HG03342 (cell line): Measurements from ENCODE around the gene RIMKLB.
"Not testable (repeated sequence)": the region's sequence is repeated elsewhere in the genome, so short reads cannot be mapped to it uniquely, and the experiment has no call there.

Experiments used
- ATAC-seq: cut with Tn5 transposase; IDR thresholded peaks from one replicate; pipeline ENCODE4 v1.9.1; 2021; ENCODE audit warnings: mild to moderate bottlenecking, moderate library complexity; ENCODE audit not compliant: unreplicated experiment

The RIMKLB gene

DNA sequence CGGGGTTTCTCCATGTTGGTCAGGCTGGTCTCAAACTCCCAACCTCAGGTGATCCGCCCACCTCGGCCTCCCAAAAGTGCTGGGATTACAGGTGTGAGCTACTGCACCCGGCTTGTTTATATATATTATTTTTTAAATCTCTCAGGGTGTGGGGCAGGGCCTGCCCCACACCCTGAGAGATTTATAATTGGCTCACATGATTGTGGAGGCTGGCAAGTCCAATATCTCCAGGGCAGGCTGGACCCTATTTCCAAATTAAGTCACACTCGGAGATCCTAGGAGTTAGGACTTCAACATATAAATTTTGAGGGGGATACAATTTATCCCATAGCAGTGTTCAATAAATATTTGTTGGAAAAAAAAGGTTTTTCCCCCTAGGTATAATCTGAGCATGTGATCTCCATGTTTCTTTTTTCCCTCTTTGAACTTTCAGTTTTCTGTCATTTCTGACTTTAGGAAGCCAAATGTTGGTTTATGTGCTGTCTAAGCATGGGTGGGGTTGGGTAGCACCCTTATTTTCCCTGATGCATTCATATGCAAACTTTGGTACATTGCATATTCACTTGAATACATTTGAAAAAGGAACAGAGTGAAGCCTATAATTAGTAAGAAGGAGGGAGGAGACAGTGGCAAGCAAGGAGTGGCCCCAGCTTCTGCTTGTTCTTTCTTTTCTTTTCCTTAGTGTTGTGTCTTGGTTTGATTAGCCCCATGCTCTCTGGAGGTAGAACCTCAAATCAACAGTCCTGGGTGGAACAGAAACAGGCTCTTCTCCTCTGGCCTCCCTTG, 116.0 kb downstream of the RIMKLB start:
- ATAC-seq: no peak

DNA sequence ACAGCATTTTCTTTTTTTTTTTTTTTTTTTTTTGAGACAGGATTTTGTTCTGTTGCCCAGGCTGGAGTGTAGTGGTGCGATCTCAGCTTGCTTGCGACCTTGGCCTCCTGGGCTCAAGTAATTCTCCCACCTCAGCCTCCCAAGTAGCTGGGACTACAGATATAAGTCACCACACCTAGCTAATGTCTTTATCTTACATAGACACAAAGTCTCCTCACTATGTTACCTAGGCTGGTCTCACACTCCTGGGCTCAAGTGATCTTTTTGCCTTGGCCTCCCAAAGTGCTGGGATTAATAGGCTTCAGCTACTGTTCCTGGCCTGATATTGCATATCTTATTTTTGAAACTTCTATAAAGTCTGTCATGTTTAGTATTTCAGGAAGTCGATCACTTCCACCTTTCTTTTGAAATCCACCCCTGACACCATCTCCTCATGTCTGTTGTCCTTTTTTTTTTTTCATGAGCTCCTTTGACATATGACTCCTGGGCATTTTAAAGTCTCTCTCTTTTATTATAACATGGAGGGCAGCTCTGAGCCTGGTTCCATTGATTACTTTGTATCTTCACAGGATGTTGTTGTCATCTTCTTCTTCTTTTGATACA, 118.8 kb downstream of the RIMKLB start:
- no peak for ATAC-seq

DNA sequence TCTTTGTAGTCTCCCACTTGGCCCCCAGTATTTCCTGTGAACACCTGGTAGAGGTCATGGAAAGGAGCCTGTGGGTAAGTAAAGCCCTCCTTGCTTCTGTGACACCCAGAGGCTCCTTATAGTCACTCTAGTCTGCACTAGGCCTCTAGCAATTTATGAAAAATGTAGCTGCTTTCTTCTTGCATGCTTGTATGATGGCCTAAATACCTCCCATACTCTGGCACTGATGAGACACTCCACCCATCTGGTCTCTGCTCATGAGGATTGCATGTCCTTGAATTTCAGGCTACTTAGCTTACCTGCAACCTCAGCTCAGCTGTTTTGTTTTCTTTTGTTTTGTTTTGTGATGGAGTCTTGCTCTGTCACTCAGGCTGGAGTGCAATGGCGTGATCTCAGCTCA, 120.1 kb downstream of the RIMKLB start:
- no peak for ATAC-seq

DNA sequence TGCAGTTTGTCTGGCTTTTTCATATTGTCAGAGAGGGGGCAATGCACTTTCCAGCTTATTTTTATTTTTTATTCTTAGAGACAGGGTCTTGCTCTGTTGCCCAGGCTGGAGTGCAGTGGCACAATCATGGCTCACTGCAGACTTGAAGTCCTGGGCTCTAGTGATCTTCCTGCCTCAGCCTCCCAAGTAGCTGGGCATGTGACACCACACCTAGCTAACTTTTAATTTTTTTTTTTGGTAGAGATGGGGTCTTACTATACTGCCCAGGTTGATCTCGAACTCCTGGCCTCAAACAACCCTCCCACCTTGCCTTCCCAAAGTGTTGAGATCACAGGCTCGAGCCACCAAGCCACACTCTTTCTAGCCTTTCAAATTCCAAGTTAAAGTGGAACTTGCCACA, 120.7 kb downstream of the RIMKLB start:
- no peak for ATAC-seq

DNA sequence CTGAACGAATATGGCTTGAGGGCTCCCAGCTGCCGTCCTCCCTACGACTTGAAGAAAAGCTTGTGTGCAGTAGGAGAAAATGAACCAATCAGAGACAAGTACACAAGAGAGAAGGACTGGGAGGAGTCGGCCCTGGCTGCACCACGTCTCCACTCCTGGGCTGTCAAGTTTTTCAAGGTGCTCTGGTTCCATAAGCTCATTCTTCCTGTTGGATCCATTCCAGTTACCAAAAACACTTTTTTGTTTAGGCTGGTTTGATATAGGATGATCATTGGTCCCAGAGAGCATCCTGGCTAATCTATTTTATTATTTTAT, 121.8 kb downstream of the RIMKLB start:
- ATAC-seq: no peak

DNA sequence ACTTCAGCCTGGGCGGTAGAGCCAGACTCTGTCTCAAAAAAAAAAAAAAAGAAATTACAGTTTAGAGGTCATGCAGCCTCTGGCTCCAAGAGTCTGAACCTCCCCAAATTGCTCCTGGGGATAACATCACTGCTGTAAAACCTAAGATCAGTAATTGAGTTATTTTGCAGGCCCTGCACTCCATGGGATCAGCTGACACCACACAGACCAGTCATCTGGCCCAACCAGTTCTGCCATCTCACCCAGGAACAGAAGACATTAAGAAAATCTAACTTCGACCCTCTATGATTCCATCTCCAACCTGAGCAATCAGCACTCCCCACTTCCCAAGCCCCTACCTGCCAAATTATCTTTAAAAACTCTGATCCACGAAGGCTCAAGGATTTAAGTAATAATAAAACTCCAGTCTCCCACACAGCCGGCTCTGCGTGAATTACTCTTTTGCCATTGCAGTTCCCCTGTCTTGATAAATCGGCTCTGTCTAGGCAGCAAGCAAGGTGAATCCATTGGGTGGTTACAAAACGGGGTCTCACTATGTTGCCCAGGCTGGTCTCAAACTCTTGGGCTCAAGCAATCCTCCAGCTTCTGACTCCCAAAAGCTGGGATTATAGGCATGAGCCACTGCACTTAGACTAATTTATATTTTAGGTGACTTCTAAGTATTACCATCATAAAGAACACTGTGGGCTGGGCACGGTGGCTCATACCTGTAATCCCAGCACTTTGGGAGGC, 123.1 kb downstream of the RIMKLB start:
- not testable (repeated sequence) for ATAC-seq

DNA sequence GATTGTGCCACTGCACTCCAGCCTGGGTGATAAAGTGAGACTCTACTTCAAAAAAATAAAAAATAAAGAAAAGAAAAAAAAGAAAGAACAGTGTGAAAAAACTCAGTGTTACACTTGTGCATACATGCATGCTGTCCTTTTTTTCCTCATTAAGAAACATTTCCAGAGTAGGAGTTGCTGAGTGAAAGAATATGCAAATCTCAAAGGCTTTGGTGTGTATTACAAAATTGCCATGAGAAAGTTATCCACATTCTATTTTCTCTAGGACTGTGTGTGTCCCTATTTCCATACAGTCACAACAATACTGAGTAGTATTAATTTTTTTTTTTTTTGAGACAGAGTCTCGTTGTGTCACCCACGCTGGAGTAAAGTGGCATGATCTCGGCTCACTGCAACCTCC, 123.8 kb downstream of the RIMKLB start:
- ATAC-seq: no peak

DNA sequence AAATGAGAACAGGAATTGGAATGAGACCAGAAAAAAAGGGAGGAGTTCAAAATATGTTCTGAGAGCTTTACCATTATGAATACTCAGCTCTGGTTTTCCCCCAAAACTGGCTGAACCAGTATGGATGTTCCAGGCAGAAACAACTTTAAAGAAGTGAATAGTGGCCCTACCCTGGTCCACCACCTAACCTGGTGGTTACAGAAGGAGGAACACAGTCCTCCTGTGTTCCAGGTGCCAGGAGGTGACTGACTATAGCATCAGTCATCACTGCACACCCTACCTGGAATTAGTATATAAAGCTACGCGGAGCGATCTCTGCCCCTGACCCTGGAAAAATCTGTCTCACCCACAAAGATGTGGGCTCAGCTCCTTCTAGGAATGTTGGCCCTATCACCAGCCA, 124.5 kb downstream of the RIMKLB start, which contains the start of gene A2ML1:
Gene A2ML1, plus strand, starts transcription at position 324 of the 400 bp plus-strand sequence. Its CDS starts 31 bp downstream, at position 355.
- ATAC-seq: no peak

DNA sequence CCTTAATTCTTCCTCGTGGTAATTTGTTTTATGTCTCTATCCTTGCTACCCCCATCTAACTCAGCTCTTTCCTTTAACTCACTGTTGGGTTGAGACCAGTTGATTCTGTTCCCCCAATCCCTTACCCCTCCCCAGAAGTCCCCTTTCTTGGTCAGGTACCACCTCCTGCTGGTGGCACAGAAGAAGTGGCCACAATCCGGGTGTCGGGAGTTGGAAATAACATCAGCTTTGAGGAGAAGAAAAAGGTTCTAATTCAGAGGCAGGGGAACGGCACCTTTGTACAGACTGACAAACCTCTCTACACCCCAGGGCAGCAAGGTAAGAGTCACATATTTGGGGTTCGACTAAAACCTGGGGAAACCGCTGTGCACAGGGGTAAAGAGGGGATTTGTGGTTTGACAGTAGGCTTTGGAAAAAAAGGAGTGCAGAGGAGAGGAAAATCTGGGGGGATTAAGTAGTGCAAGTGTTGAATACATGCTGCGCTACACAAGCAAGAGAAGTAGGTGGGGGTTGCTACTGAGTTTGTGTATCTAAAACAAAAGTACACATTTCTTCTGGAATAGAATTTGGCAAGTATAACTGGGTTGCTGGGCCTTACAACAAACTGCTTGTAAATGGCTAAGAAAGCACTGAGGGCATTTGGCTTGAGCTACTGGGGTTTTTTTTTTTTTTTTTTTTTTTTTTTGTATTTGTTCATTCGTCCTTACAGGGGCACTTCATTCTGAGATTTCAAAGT, 125.9 kb downstream of the RIMKLB start:
- ATAC-seq: no peak

DNA sequence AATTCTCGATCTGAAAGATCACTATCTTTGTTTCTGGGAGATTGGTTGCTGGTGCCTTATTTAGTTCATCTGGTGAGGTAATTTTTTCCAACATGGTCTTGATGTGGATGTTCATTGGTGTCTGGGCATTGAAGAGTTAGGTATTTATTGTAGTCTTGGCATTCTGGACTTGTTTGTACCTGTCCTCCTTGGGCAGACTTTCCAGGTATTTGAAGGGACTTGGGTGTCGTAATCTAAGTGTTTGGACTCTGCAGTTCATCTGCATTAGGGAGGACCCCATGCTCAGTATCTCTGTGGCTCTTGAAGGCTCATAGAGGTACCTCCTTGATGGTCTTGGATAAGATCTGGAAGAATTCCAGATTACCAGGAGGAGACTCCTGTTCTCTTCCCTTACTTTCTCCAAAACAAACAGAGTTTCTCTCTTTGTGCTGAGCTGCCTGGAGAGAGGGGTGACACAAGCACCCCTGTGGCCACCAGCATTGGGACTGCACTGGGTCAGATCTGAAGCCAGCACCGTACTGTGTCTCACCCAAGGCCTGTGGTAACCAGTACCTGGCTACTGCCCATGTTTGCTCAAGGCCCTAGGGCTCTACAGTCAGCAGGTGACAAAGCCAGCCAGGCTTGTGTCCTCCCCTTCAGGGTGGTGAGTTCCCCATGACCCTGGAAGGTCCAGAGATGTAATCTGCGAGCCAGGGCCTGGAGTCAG, 129.9 kb downstream of the RIMKLB start:
- no peak for ATAC-seq

DNA sequence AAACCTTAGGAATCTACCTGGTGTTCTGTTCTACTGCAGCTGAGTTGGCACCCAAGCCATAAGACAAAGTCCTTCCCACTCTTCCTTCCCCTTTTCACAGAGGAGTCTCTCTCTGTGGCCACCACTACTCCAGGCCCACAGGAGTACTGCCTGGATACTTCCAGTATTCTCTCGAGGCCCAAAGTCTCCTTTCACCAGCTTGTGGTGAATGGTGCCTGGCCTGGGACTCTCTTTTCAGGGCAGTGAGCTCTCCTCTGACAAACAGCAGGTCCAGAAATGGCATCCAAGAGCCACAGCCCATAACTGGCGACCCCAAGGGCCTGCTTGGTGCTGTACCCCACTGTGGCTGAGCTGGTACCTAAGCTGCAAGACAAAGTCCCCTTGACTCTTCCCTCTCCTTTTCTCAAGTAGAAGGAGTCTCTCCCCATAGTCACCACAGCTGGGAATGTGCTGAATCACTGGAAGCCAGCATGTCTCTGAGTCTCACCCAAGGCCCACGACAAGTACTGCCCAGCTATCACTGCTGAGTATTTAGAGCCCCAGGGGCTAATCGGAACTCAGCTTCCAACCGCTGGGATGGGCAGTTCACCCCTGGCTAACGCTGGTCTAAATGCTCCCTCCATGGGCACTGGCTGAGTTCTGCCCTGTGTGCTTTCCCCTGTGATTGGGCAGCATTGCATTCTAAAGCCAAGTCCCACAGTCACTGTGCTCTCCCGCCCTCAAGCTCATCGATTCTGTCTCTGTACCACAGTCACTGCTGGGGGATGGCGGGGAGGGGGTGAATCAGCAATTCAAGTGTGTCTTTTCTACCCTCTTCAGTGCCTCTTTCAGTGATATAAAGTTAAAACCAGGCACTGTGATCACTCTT, 130.7 kb downstream of the RIMKLB start:
- ATAC-seq: no peak

DNA sequence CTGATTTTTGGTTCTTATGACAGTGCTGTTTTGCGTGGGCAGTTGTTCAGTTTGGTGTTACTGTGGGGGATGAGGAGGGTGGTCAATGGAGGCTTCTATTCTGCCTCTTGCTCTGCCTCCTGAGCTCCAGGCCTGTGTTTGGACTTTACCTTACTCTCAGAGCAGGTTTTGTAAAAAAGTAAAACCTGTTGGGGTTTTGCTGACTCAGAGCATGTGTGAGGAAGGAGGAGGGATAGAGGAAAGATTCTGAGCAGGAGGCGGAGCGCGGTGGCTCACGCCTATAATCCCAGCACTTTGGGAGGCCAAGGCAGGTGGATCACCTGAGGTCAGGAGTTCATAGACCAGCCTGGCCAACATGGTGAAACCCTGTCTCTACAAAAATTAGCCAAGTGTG, 131.3 kb downstream of the RIMKLB start:
- ATAC-seq: no peak

DNA sequence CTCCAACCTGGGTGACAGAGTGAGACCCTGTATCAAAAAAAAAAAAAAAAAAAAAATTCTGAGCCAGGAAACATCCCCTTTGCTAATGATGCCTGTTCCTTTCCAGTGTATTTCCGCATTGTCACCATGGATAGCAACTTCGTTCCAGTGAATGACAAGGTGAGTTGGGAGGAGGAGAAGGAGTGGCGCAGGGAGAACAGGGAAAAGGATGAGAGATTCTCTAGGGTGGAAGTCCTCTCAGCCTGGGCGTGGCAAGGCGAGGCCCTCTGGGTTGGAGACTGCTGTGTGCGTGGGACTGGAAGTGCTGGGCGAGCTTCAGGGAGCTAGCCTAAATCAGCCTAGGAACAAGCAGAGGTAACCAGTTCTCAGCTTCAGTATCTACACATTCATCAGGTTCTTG, 131.8 kb downstream of the RIMKLB start:
- ATAC-seq: no peak

DNA sequence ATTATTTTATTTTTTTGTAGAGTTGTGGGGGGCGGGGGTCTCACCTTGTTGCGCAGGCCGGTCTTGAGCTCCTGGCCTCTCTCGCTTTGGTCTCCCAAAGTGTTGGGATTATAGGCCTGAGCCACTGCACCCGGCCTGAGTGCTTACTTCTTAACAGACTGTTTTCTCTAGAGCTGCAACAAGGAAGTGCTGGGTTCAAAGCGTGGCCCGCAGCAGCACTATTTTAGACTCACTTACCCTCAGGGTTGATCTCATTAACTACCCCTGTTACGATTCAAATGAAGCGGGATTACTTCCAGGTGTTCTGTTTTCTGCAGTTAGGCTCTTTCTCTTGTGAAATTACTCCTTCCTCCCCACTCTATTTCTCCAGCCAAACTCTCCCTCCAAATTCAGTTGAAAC, 133.3 kb downstream of the RIMKLB start:
- ATAC-seq: no peak

DNA sequence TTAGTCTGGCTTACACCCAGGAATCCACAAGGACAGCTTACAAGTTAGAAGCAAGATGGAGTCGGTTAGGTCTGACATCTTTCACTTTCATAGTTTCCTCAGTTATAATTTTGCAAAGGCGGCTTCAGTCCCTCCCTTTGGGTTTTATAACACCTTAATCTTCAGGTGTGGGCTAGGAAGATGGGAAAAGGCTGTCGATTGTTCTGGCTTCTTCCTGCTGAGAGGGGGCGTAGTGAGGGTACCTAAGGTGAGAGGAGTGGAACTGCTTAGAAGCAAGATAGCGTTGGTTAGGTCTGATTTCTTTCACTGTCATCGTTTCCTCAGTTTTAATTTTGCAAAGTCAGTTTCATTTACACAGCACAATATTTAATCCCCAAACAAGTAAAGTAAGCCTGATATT, 134.7 kb downstream of the RIMKLB start:
- ATAC-seq: no peak
